HG03064 (cell line): Measurements from ENCODE around the gene CPLX1.

Experiments used
- ATAC-seq: cut with Tn5 transposase; IDR thresholded peaks from one replicate; pipeline ENCODE4 v1.9.1; 2021; ENCODE audit warnings: low read depth; ENCODE audit not compliant: unreplicated experiment

The CPLX1 gene

DNA sequence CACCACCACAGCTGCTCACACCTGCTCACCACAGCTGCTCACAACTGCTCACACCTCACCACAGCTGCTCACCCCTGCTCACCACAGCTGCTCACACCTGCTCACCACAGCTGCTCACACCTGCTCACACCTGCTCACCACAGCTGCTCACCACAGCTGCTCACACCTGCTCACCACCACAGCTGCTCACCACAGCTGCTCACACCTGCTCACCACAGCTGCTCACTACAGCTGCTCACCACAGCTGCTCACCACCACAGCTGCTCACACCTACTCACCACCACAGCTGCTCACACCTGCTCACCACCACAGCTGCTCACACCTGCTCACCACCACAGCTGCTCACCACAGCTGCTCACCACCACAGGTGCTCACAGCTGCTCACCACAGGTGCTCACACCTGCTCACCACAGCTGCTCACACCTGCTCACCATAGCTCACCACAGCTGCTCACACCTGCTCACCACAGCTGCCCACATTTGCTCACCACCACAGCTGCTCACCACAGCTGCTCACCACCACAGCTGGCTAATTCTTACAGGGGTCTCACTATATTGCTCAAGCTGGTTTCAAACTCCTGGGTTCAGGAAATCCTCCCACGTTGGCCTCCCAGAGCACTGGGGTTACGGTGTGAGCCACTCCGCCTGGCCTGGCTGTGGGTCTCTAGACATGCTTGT, 30.4 kb upstream of the CPLX1 start:
- no peak for ATAC-seq

GRCh38 chr4:855880-856224, 29.9 kb upstream of the CPLX1 start:
- no peak for ATAC-seq

DNA sequence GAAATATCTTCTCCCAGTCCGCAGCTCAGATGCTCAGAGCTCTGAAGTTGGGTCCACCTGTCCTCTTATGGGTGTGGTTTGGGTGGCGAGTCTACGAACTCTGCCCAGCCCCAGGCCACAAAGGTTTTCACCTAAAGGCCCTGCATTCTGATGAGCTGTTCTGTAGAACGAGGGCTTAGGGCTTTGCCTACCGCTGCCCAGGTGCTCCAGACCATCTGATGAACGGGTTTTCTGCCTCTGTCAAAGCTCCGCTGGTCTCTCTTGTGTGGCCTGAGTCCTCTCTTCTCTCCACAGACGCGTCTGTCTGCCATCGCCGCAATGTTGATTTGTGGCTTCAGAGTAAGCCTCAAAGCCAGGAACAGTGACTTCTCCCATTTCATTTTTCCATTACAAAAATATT, 28.4 kb upstream of the CPLX1 start:
- ATAC-seq: no peak

DNA sequence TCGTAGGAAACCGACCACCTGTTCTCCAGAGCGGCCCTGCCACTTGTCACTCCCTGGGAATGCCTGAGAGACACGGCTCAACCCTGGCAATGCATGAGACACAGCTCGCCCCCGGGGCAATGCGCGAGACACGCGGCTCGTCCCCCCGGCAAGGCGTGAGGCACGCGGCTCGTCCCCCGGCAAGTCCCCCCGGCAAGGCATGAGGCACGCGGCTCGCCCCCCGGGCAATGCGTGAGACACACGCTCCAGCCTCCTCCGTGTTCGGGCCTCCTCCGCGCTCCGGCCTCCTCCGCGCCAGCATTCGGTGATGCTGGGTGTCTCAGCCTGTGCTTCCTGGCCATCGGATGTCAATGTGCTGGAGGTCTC, 27.5 kb upstream of the CPLX1 start:
- no peak for ATAC-seq

DNA sequence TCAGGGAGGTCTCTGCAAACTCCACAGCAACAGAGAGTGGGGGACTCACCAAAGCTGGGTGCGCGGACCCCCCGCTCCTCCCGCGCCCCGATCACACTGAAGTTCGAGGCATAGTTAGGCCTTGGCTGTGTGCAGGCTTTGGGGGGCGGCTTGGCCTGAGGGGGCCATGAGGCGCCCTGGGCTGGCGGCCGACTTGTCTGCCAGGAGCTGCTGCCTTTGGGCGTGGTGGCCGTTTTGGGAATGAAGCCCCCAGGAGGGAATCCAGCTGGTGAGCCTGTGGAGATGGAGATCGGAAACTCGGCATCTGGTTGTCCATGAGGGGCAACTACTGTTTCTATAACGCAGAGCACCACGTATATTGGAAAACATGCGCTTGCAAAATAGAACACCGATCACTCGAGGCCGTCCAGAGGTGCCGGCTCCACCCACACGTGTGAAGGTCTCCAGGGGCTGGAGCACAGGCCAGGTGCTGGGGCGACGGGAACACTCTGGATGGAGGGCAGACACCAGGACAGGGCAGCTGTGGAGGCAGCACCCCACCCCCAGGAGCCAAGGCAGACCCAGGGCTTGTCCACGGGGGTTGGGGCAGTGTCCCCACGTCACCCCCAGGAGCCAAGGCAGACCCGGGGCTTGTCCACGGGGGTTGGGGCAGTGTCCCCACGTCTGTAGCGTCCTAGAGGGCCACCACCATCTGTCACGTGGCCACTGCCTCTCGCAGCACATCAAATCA, 25.9 kb upstream of the CPLX1 start:
- ATAC-seq: no peak

GRCh38 chr4:850323-850945, 24.5 kb upstream of the CPLX1 start:
- no peak for ATAC-seq

- no peak for ATAC-seq
Measured at GRCh38 chr4:849478-850175, 23.7 kb upstream of the CPLX1 start.

- no peak for ATAC-seq
Measured at GRCh38 chr4:848803-849477, 23.0 kb upstream of the CPLX1 start.

GRCh38 chr4:848307-848691, 22.4 kb upstream of the CPLX1 start:
- ATAC-seq: no peak

DNA sequence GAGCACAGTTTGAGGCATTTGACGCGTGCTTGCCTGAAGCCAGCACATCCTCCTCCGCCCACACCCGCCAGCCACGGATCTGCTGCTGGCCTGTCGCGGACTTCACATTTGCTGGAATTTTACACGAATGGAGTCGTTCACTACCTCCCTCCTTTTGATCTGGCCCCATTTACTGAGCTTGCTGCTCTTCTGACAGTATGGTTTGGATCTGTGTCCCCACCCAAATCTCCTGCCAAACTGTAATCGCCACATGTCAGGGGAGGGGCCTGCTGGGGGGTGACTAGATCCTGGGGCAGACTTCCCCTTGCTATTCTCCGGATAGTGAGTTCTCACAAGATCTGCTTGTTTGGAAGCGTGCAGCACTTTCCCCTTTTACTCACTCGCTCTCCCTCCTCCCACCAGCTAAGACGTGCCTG, 19.9 kb upstream of the CPLX1 start:
- no peak for ATAC-seq

DNA sequence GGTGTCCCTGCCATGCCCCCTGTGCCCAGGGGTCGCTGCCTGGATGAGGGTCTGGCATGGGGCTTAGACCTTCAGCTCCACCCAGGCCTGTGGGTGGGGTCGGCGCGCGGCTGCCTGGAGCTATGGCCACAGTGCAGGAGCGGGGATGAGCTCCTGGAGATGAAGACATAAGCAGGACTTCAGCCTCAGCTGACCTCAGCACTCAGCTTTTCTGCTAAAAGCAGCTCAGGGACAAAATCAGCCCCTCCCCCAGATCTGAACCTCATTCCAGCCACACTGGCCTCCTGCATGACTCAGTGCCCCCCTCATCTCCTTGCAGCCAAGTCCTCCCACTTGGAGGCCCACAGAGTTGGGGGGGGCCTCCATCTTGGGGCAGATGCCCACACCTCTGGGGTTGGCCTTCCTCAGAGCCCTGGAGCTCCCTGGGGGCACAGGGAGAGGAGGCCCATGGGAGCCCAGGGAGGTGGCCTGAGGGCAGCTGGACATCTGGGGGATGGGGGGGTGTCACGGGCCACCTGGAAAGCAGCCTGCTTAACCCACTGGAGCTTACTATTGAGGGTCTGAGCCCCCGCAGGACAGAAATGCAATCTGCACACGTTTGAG, 19.4 kb upstream of the CPLX1 start:
- ATAC-seq: no peak

DNA sequence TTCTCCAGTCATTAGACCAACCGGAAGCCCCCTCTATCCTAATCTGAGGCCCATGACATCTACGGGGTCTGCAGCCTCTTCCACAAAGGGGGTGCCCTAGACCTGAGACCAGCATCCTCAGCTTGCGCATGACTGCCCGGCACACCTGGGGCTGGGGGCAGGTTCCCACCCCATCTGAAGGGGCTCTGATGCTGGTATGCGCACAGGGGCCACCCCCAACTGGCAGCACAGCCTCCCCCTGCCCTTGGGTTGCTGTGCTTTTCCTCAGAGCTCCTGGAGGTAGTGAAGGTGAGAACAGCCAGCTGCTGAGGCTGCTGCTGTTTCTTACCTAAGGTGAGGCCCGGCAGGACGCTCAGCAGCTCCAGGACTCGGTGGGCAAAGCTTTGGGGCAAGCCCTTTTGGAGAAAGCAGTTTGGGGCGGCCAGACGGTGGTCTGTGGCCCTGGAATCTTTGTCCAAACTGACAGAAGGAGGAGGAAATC, 18.9 kb upstream of the CPLX1 start:
- ATAC-seq: no peak

DNA sequence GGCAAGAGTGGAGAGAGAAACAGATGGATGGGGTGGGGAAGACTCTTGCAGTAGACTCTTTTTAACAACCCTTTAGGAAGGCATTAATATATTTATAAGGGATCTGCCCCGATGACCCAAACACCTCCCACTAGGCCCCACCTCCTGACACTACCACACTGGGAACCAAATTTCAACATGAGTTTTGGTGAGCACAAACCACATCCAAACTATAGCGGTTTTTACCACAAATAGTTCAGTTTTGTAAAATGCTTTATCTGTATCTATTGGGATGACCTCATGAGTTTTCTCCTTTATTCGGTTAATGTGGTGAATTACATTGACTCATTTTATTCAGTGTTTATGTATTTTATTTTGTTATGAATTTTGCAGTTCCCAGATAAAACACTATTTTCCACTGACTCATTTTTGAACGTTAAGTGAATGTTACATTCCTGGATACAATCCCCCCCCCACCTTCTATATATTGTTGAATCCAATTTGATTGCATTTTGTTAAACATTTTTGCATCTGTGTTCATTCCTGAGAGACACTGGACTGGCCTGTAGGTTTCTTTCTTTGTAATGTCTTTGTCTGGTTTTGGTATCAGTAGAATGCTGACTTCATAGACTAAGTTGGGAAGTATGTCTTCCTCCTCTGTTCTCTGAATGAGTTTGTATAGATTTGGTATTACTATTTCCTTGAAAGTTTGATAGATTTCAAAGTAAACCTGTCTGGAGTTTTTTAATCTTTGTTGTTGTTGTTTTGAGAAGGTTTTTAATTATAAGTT, 13.9 kb upstream of the CPLX1 start:
- no peak for ATAC-seq

DNA sequence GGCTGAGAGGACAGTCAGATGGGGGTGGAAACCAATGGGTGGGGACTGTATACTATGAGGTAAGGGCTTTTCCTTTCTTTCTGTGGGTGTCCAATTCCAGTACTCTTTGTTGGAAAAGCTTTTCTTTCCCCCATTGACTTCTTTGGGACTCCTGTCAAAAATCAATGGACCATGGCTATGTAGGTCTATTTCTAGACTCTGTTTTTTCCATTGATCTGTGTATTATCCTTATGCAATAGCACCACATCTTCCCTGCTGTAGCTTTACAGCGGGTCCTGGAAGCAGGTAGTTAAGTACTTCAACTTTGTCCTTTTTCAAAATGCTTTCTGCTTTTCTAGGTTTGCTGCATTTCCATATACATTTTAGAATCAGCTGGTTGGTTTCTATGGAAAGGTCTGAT, 11.8 kb upstream of the CPLX1 start:
- ATAC-seq: no peak

GRCh38 chr4:836750-837301, 10.9 kb upstream of the CPLX1 start:
- no peak for ATAC-seq

DNA sequence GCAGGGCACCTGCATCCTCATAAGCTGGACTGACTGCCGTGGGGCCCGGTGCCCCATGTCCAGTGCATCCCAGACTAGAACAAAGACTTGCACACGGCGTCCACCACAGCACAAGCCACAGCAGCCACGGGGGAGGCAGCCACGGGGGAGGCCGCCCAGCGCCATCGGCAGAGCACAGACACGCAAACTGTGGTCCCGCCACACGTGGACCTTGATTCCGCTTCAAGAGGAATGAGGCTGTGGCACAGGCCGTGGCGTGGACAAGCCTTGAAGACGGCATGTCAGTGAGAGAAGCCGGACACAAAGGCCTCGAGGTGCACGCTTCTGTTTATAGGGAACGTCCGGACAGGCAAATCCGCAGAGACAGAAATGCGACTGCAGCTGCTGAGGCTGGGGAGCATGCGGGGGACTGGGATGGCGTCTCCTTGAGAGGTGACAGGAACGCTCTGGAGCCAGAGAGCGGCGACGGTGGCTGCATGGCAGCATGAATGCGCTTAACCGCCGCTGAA, 10.1 kb upstream of the CPLX1 start:
- ATAC-seq: no peak

DNA sequence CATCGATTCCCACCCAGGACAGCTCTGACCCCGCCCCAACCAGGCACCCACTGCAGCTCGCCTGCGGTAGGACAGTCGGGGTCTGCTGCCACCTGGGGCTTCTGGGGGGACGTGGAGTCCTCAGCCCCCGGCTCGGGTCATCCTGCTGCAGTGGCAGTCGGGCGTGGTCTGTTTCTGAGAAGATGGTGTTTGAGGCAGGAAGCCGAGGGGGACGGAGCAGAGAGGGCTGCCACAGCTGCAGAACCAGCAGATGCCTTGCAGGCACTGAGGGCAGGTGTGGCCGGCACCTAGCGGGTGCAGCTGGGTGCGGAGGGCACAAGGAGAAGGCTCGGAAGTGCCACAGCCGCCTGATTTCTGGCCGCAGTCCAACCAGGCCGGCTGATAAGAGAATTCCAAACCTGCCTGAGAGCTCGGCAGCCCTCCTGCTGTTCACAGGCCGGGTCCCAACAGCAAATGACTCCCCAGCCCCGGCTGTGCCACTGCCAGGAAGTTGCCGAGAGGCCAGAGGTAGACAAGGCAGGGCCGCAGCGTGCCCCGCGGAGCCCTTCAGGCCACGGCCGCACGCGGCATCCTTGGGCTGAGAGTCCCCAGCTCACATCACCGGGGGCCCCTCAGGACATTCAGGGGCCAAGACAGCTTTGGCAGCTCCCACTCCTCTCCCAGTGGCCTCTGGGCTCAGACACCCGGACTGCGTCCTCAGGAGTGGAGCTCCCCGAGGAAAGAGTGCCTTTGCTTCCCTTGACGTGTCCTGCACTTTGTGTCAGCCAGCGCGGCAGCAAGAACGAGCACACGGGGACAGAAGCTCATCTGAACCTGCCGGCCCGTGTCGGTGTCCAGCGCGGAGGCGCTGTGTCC, 9.4 kb upstream of the CPLX1 start:
- no peak for ATAC-seq
